ENCODE results near the gene PLXNB1. TPM values are rescaled to one million over a fixed set of nuclear protein-coding genes. Genes with fewer than 3 reads are reported as not detected.

Gene PLXNB1
- total RNA-seq, 1 experiment from 2014 or later: 101 TPM

- ChIA-PET POLR2A (interaction anchor here (1.3 to 1.7 kb wide), 3 partner anchors 12 to 49 kb away, joined by 3 to 7 read pairs (median 7); no protein-coding TSS in a partner anchor), CTCF (interaction anchor here (0.7 to 2.8 kb wide), 2 partner anchors 48 to 86 kb away, joined by 3 to 20 read pairs; no protein-coding TSS in a partner anchor)
- no peaks in the 10 kb centered on the region for H3K4me1 Mint-ChIP-seq (ENCODE audit: insufficient read depth, unreplicated experiment)
- H3K27ac Mint-ChIP-seq (ENCODE audit: low read depth, unreplicated experiment): no peak overlapping the region
- no peak for TF ChIP-seq CTCF (IDR thresholded peaks at IDR 0.05; ENCODE audit: unreplicated experiment)
- H3K36me3 Mint-ChIP-seq (ENCODE audit: insufficient read depth, unreplicated experiment): no peaks in the 10 kb centered on the region
- H3K27me3 Mint-ChIP-seq (ENCODE audit: insufficient read depth, unreplicated experiment): peaks cover 37% of the 10 kb centered on the region
- no peak for DNase-seq (ENCODE audit: unreplicated experiment)
- intact Hi-C loops (cut with micrococcal nuclease): no loop called here
- H3K4me3 Mint-ChIP-seq (ENCODE audit: unreplicated experiment): no peak overlapping the region
- peaks cover 7% of the 10 kb centered on the region for H3K9me3 Mint-ChIP-seq (ENCODE audit: unreplicated experiment)
- BruUV-seq (replicated peaks): no TSS peak
Observed at GRCh38 chr3:48387634-48388033, 42.3 kb downstream of the PLXNB1 start.

- BruUV-seq (replicated peaks): no TSS peak
- DNase-seq (ENCODE audit: unreplicated experiment): no peak
- intact Hi-C loops (cut with micrococcal nuclease): no loop called here
- Mint-ChIP-seq H3K4me3 (ENCODE audit: unreplicated experiment) (no peak overlapping the region), H3K27me3 (ENCODE audit: insufficient read depth, unreplicated experiment) (peaks cover 9% of the 10 kb centered on the region), H3K36me3 (ENCODE audit: insufficient read depth, unreplicated experiment) (no peaks in the 10 kb centered on the region), H3K9me3 (ENCODE audit: unreplicated experiment) (no peaks in the 10 kb centered on the region), H3K27ac (ENCODE audit: low read depth, unreplicated experiment) (no peak overlapping the region), H3K4me1 (ENCODE audit: insufficient read depth, unreplicated experiment) (no peaks in the 10 kb centered on the region)
- POLR2A ChIA-PET: no interaction called here
- CTCF ChIA-PET: no interaction called here
- TF ChIP-seq CTCF (IDR thresholded peaks at IDR 0.05; ENCODE audit: unreplicated experiment): no peak
Observed at GRCh38 chr3:48372862-48373435, 56.9 kb downstream of the PLXNB1 start.

- H3K27ac Mint-ChIP-seq (ENCODE audit: low read depth, unreplicated experiment): no peak overlapping the region
- no TSS peak for BruUV-seq (replicated peaks)
Observed at GRCh38 chr3:48372377-48372770, 57.5 kb downstream of the PLXNB1 start.

More at GRCh38 chr3:48372377-48372770, 57.5 kb downstream of the PLXNB1 start:
- Mint-ChIP-seq H3K4me1 (ENCODE audit: insufficient read depth, unreplicated experiment) (no peaks in the 10 kb centered on the region), H3K36me3 (ENCODE audit: insufficient read depth, unreplicated experiment) (no peaks in the 10 kb centered on the region), H3K27me3 (ENCODE audit: insufficient read depth, unreplicated experiment) (peaks cover 3% of the 10 kb centered on the region), H3K9me3 (ENCODE audit: unreplicated experiment) (no peaks in the 10 kb centered on the region), H3K4me3 (ENCODE audit: unreplicated experiment) (no peak overlapping the region)
- intact Hi-C loops (cut with micrococcal nuclease): no loop called here
- ChIA-PET CTCF (no interaction called here), POLR2A (no interaction called here)
- no peak for TF ChIP-seq CTCF (IDR thresholded peaks at IDR 0.05; ENCODE audit: unreplicated experiment)
- DNase-seq (ENCODE audit: unreplicated experiment): no peak

Data from MCF 10A (cell line).